ENCODE measurements around the gene LRMDA. TPM values are rescaled to one million over a fixed set of nuclear protein-coding genes. Genes with fewer than 3 reads are reported as not detected.

LRMDA gene
- total RNA-seq (ENCODE audit: unreplicated experiment) = 19.4 TPM
- long read RNA-seq, partial matches to known transcripts = 4 of 6 reads
- long read RNA-seq, other reads (novel, unspliced or antisense) = 2 of 6 reads

- Mint-ChIP-seq H3K9me3 (ENCODE audit: unreplicated experiment) (no peaks in the 10 kb centered on the region), H3K36me3 (ENCODE audit: low read depth, unreplicated experiment) (no peaks in the 10 kb centered on the region), H3K4me1 (ENCODE audit: unreplicated experiment) (peaks cover 58% of the 10 kb centered on the region), H3K27me3 (ENCODE audit: unreplicated experiment) (peaks cover 5% of the 10 kb centered on the region), H3K27ac (ENCODE audit: unreplicated experiment) (peak within 1 kb of the TSS; percentile 93), H3K4me3 (ENCODE audit: unreplicated experiment) (peak within 1 kb of the TSS; percentile 90)
- DNase-seq (ENCODE audit: low spot score) = peak; percentile 54
- no peak for TF ChIP-seq CTCF (IDR thresholded peaks at IDR 0.05; ENCODE audit: unreplicated experiment)
These were observed at the start of gene LRMDA for GRCh38 chr10:75431180-75432111. Gene LRMDA, plus strand, starts transcription at chr10:75431624.

- no peak for DNase-seq (ENCODE audit: low spot score)
- Mint-ChIP-seq H3K27me3 (ENCODE audit: unreplicated experiment) (peaks cover 2% of the 10 kb centered on the region), H3K4me3 (ENCODE audit: unreplicated experiment) (peak overlapping the region; percentile 5), H3K27ac (ENCODE audit: unreplicated experiment) (no peak overlapping the region), H3K4me1 (ENCODE audit: unreplicated experiment) (peaks cover 2% of the 10 kb centered on the region), H3K9me3 (ENCODE audit: unreplicated experiment) (peaks cover 4% of the 10 kb centered on the region), H3K36me3 (ENCODE audit: low read depth, unreplicated experiment) (peaks cover 7% of the 10 kb centered on the region)
- TF ChIP-seq CTCF (IDR thresholded peaks at IDR 0.05; ENCODE audit: unreplicated experiment) = no peak
These were observed 45.3 kb upstream of the LRMDA start for GRCh38 chr10:75386128-75386527.

- Mint-ChIP-seq H3K9me3 (ENCODE audit: unreplicated experiment) (peaks cover 4% of the 10 kb centered on the region), H3K4me1 (ENCODE audit: unreplicated experiment) (peaks cover 4% of the 10 kb centered on the region), H3K27ac (ENCODE audit: unreplicated experiment) (no peak overlapping the region), H3K27me3 (ENCODE audit: unreplicated experiment) (peaks cover 5% of the 10 kb centered on the region), H3K36me3 (ENCODE audit: low read depth, unreplicated experiment) (peaks cover 7% of the 10 kb centered on the region), H3K4me3 (ENCODE audit: unreplicated experiment) (no peak overlapping the region)
- DNase-seq (ENCODE audit: low spot score) = no peak
- TF ChIP-seq CTCF (IDR thresholded peaks at IDR 0.05; ENCODE audit: unreplicated experiment) = no peak
These were observed 43.3 kb upstream of the LRMDA start for GRCh38 chr10:75388082-75388481.

GRCh38 chr10:75390178-75390577, 41.2 kb upstream of the LRMDA start:
- Mint-ChIP-seq H3K27me3 (ENCODE audit: unreplicated experiment) (peaks cover 18% of the 10 kb centered on the region), H3K36me3 (ENCODE audit: low read depth, unreplicated experiment) (peaks cover 16% of the 10 kb centered on the region), H3K4me3 (ENCODE audit: unreplicated experiment) (no peak overlapping the region)

More at GRCh38 chr10:75390178-75390577, 41.2 kb upstream of the LRMDA start:
- no peak for DNase-seq (ENCODE audit: low spot score)
- Mint-ChIP-seq H3K9me3 (ENCODE audit: unreplicated experiment) (peaks cover 4% of the 10 kb centered on the region), H3K4me1 (ENCODE audit: unreplicated experiment) (peaks cover 10% of the 10 kb centered on the region), H3K27ac (ENCODE audit: unreplicated experiment) (no peak overlapping the region)
- TF ChIP-seq CTCF (IDR thresholded peaks at IDR 0.05; ENCODE audit: unreplicated experiment) = no peak
